Measurements from ENCODE around the gene PTOV1.

Gene PTOV1

GRCh38 chr19:49802836-49803528 lies 48.0 kb upstream of the PTOV1 start:
- no peaks in the 10 kb centered on the region for H4K20me1 ChIP-seq (ENCODE audit: insufficient read depth, low read length)
- H3K79me2 ChIP-seq (ENCODE audit: low read length): no peaks in the 10 kb centered on the region
- TF ChIP-seq EZH2phosphoT487 (IDR thresholded peaks at IDR 0.05; ENCODE audit: low read length): no peak
- no peak for TF ChIP-seq EZH2 (optimal IDR thresholded peaks at IDR 0.05; ENCODE audit: low read depth, low read length)
- no peak for TF ChIP-seq CTCF (IDR thresholded peaks at IDR 0.05; ENCODE audit: low read length)
- H3K36me3 ChIP-seq (replicated peaks; ENCODE audit: insufficient read depth, low read length): no peaks in the 10 kb centered on the region
- H2AFZ ChIP-seq (ENCODE audit: low read length): no peak overlapping the region
- H3K4me3 ChIP-seq (ENCODE audit: low read length): no peak overlapping the region
- H3K9me3 ChIP-seq (replicated peaks; ENCODE audit: insufficient read depth, low read length): no peaks in the 10 kb centered on the region
- H3F3A ChIP-seq (ENCODE audit: insufficient read depth, low read length): no peaks in the 10 kb centered on the region
- DNase-seq: no peak
- H3K27me3 ChIP-seq (replicated peaks; ENCODE audit: insufficient read depth, low read length): no peaks in the 10 kb centered on the region
- H3K4me2 ChIP-seq (ENCODE audit: low read depth, low read length): no peak overlapping the region
- H3K27ac ChIP-seq (ENCODE audit: low read length): no peak overlapping the region
- no peaks in the 10 kb centered on the region for H3K4me1 ChIP-seq (ENCODE audit: low read length)
- no peak overlapping the region for H3K9ac ChIP-seq (ENCODE audit: low read length)
- no peaks in the 10 kb centered on the region for H3K9me2 ChIP-seq (replicated peaks; ENCODE audit: insufficient read depth, low read length)

- Histone ChIP-seq H3K9me3 (replicated peaks; ENCODE audit: insufficient read depth, low read length) (no peaks in the 10 kb centered on the region), H3K36me3 (replicated peaks; ENCODE audit: insufficient read depth, low read length) (no peaks in the 10 kb centered on the region), H3K9ac (ENCODE audit: low read length) (no peak overlapping the region), H3K4me1 (ENCODE audit: low read length) (no peaks in the 10 kb centered on the region), H3K4me2 (ENCODE audit: low read depth, low read length) (no peak overlapping the region), H3K9me2 (replicated peaks; ENCODE audit: insufficient read depth, low read length) (no peaks in the 10 kb centered on the region), H3F3A (ENCODE audit: insufficient read depth, low read length) (no peaks in the 10 kb centered on the region), H3K27ac (ENCODE audit: low read length) (no peak overlapping the region), H2AFZ (ENCODE audit: low read length) (no peak overlapping the region), H3K27me3 (replicated peaks; ENCODE audit: insufficient read depth, low read length) (no peaks in the 10 kb centered on the region), H3K79me2 (ENCODE audit: low read length) (no peaks in the 10 kb centered on the region), H4K20me1 (ENCODE audit: insufficient read depth, low read length) (no peaks in the 10 kb centered on the region), H3K4me3 (ENCODE audit: low read length) (no peak overlapping the region)
- DNase-seq: no peak
- TF ChIP-seq EZH2phosphoT487 (IDR thresholded peaks at IDR 0.05; ENCODE audit: low read length) (no peak), CTCF (IDR thresholded peaks at IDR 0.05; ENCODE audit: low read length) (no peak), EZH2 (optimal IDR thresholded peaks at IDR 0.05; ENCODE audit: low read depth, low read length) (no peak)
Observed at GRCh38 chr19:49803529-49803856, 47.5 kb upstream of the PTOV1 start.

GRCh38 chr19:49805822-49806619 lies 44.9 kb upstream of the PTOV1 start:
- H3K36me3 ChIP-seq (replicated peaks; ENCODE audit: insufficient read depth, low read length): no peaks in the 10 kb centered on the region
- no peak overlapping the region for H3K9ac ChIP-seq (ENCODE audit: low read length)
- no peak overlapping the region for H3K27ac ChIP-seq (ENCODE audit: low read length)
- H3K27me3 ChIP-seq (replicated peaks; ENCODE audit: insufficient read depth, low read length): no peaks in the 10 kb centered on the region
- H4K20me1 ChIP-seq (ENCODE audit: insufficient read depth, low read length): no peaks in the 10 kb centered on the region
- no peak overlapping the region for H3K4me2 ChIP-seq (ENCODE audit: low read depth, low read length)
- TF ChIP-seq EZH2phosphoT487 (IDR thresholded peaks at IDR 0.05; ENCODE audit: low read length) (no peak), CTCF (IDR thresholded peaks at IDR 0.05; ENCODE audit: low read length) (no peak), EZH2 (optimal IDR thresholded peaks at IDR 0.05; ENCODE audit: low read depth, low read length) (no peak)
- DNase-seq: no peak
- no peaks in the 10 kb centered on the region for H3K9me3 ChIP-seq (replicated peaks; ENCODE audit: insufficient read depth, low read length)
- H3K79me2 ChIP-seq (ENCODE audit: low read length): no peaks in the 10 kb centered on the region
- H2AFZ ChIP-seq (ENCODE audit: low read length): no peak overlapping the region
- H3K4me3 ChIP-seq (ENCODE audit: low read length): no peak overlapping the region
- no peaks in the 10 kb centered on the region for H3K9me2 ChIP-seq (replicated peaks; ENCODE audit: insufficient read depth, low read length)
- H3F3A ChIP-seq (ENCODE audit: insufficient read depth, low read length): no peaks in the 10 kb centered on the region
- H3K4me1 ChIP-seq (ENCODE audit: low read length): peaks cover 9% of the 10 kb centered on the region

All from MM.1S (cell line).